KOPT-K1 (cell line): ENCODE data around the gene ACAP1.
A peak's percentile ranks its signal among the peaks of the same experiment; 100 is the strongest.

ENCODE experiments used
- H3K27ac ChIP-seq: fragments of 200-600 bp; sonication (generic); 2 replicates; pipeline ENCODE4 v1.5.1; 2016; ENCODE audit warnings: antibody characterized with exemption, mild to moderate bottlenecking, low read depth, low read length; ENCODE audit not compliant: poor library complexity, severe bottlenecking
- H3K36me3 ChIP-seq: fragments of 200-600 bp; sonication (generic); 2 replicates; pipeline ENCODE4 v1.5.1; 2017; ENCODE audit warnings: antibody characterized with exemption, mild to moderate bottlenecking, low read length, moderate library complexity; ENCODE audit not compliant: insufficient read depth
- H3K9me3 ChIP-seq: fragments of 200-600 bp; sonication (generic); 2 replicates; pipeline ENCODE4 v1.5.1; 2017; ENCODE audit warnings: antibody characterized with exemption, low read length, mild to moderate bottlenecking; ENCODE audit not compliant: insufficient read depth, poor library complexity, severe bottlenecking

The ACAP1 gene

GRCh38 chr17:7393613-7394451 lies 57.5 kb downstream of the ACAP1 start:
- no peaks in the 10 kb centered on the region for H3K9me3 ChIP-seq
- H3K36me3 ChIP-seq: no peaks in the 10 kb centered on the region
- H3K27ac ChIP-seq: peak overlapping the region; percentile 66

- Histone ChIP-seq H3K36me3 (no peaks in the 10 kb centered on the region), H3K27ac (peak within 1 kb of the TSS; percentile 66), H3K9me3 (no peaks in the 10 kb centered on the region)
These were observed 58.3 kb downstream of the ACAP1 start, which contains the start of gene PLSCR3 for GRCh38 chr17:7394452-7395191. Gene PLSCR3 (minus strand): TSS chr17:7394525. CDS start chr17:7394110, 415 bp downstream.

GRCh38 chr17:7396147-7396546 lies 59.8 kb downstream of the ACAP1 start:
- Histone ChIP-seq H3K9me3 (no peaks in the 10 kb centered on the region), H3K36me3 (no peaks in the 10 kb centered on the region), H3K27ac (no peak overlapping the region)

GRCh38 chr17:7398612-7399011 lies 62.3 kb downstream of the ACAP1 start:
- H3K27ac ChIP-seq: no peak overlapping the region
- H3K9me3 ChIP-seq: no peaks in the 10 kb centered on the region
- no peaks in the 10 kb centered on the region for H3K36me3 ChIP-seq
